Right lung (tissue), 5 donors: ENCODE data around the gene PLD4. TPM values are rescaled to one million over a fixed set of nuclear protein-coding genes. Genes with fewer than 3 reads are reported as not detected.

Experiments used
- DNase-seq, 2 donors: peaks; one replicate each; pipeline ENCODE4 v3.0.0-alpha.2; 2013
- polyA plus RNA-seq, 5 donors: library from polyadenylated mRNA; unstranded; fragments of 120-200 nt; gene quantifications; one replicate each; pipeline versions ENCODE4 v1.2.1 to v1.2.3, GENCODE V29; 2013; ENCODE audit warnings: inconsistent platforms in 1 of 5, low replicate concordance in 1 of 5; ENCODE audit not compliant: insufficient read length in 5 of 5, insufficient read depth in 1 of 5

The PLD4 gene
- polyA plus RNA-seq, 5 donors, result 3.1 to 9.5 (median 4.1) TPM

DNA sequence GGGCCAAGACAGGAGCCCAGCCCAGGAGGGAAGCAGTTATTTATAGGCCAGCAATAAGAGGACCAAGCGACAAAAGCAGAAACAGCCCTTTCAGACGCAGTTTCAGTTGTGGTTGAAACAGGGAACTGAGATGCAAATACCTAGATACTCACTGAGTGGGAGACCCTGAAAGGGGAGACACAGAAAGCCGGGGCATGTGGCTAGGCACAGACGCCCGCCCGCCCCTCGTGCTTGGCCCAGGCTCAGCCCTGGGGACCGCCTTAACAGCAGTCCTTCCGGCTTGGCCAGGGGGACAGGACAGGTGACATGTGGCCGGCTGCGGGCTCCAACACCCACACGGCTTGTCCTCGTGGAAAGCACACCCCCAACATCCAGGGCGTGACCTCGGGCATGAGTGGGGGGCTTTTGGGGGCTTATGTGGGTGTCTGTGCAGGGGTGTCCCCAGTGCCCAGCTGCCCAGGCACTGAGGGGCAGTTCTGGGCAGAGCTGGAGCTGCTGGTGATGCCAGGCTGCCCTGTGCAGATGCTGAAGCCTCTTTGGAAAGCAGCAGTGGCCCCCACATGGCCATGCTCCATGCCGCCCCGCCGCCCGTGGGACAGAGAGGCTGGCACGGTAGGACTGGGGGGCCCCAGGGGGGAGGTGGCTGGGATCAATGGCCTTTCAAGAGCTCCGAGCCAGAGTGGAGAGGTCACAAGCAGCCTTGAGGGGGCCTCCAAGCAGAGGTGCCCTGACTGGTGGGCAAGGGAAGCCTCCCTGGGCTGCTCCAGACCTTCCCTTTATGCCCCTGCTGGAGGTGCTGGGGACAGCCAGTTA, 2.1 kb downstream of the PLD4 start:
- no peak for DNase-seq

GRCh38 chr14:104927432-104927816, 2.7 kb downstream of the PLD4 start:
- no peak for DNase-seq

- no peak for DNase-seq
Measured at GRCh38 chr14:104927901-104928300, 3.2 kb downstream of the PLD4 start.

DNA sequence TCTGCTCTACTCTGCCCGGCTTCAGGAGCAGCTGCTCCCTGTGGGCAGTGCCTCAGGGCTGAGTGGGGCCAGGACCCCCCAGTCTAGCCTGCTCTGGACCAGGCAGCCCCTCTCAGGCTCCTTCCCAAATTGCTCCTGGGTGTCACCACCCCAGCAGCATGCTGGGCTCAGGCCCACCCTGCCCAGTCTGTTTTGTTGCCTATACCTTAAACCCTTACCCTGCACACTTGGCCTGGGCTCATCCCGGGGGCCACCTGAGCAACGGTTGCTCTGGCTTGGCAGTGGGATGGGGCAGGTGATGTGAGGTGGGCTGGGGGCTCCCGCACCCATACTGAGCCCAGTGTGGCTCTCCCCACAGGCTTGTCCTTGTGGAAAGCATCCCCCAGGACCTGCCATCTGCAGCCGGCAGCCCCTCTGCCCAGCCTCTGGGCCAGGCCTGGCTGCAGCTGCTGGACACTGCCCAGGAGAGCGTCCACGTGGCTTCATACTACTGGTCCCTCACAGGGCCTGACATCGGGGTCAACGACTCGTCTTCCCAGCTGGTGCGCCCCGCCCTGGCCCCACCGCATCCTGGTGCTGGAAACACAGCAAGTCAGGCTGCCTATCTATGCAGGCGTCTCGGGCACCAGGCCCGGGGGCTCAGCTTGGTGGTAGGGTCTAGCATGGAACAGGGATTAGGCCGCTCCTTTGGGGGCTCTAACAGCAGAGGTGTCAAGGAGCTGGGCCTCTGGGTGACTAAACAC, 3.9 kb downstream of the PLD4 start:
- no peak for DNase-seq

DNA sequence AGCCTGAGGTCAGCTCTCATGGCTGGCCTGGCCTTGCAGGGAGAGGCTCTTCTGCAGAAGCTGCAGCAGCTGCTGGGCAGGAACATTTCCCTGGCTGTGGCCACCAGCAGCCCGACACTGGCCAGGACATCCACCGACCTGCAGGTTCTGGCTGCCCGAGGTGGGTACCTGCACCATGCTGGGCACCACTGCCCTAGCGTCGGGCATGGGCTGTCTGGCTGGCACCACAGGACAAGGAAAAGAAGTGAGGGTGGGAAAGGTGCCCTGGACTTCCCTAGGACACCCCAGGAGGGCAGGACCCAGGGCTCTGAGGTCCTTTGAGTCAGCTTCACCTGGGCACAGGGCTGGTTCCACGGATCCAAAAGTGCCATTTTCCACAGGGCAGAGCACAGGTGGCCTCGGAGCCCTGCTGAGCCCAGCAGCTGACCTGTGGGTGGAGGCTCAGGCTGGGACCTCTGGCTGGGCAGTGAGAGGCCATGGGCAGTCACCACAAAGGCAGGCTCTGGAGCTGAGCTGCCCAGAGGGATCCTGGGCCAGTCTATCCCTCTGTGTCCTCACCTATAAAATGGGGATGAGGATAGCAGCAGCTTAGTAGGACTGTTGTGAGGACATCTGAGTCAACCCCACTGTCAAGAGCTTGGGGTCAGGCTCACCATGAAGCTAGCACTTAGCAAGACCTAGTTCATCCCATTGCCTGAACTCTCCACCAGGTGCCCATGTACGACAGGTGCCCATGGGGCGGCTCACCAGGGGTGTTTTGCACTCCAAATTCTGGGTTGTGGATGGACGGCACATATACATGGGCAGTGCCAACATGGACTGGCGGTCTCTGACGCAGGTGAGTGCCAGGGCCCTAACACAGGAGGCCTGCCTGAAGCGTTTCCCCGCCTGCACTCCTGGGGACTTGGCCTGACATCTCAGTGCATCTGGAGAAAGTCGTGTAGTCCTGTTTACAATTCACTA, 4.9 kb downstream of the PLD4 start:
- DNase-seq, result no peak

DNA sequence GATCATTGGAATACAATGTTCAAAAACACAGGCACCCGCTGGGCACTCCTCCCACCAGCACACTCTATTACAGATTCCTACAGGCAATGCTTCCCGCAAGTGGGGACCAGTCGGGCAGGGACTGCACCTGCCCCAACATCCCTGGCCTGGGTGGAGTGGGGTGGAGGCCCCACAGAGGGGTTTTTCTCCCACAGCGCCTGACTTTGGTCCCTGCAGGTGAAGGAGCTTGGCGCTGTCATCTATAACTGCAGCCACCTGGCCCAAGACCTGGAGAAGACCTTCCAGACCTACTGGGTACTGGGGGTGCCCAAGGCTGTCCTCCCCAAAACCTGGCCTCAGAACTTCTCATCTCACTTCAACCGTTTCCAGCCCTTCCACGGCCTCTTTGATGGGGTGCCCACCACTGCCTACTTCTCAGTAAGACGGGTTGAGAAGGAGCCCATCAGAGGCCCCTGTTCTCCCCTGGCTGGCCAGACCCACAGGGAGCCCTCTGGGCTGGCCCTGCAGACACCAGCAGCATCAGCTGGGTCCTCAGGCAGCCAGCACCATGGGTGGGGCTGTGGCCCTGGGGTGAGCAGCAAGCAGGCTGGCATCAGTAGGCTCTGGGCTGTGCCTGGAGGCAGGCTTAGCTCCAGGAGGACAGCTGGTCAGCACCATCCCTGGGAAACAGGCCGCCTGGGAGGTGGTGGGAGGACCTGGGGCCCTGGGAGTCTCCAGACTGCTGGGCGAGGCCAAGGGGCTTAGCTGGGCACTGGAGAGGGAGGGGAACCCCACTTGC, 6.0 kb downstream of the PLD4 start:
- DNase-seq, result no peak

GRCh38 chr14:104931304-104931770, 6.7 kb downstream of the PLD4 start:
- no peak for DNase-seq

DNA sequence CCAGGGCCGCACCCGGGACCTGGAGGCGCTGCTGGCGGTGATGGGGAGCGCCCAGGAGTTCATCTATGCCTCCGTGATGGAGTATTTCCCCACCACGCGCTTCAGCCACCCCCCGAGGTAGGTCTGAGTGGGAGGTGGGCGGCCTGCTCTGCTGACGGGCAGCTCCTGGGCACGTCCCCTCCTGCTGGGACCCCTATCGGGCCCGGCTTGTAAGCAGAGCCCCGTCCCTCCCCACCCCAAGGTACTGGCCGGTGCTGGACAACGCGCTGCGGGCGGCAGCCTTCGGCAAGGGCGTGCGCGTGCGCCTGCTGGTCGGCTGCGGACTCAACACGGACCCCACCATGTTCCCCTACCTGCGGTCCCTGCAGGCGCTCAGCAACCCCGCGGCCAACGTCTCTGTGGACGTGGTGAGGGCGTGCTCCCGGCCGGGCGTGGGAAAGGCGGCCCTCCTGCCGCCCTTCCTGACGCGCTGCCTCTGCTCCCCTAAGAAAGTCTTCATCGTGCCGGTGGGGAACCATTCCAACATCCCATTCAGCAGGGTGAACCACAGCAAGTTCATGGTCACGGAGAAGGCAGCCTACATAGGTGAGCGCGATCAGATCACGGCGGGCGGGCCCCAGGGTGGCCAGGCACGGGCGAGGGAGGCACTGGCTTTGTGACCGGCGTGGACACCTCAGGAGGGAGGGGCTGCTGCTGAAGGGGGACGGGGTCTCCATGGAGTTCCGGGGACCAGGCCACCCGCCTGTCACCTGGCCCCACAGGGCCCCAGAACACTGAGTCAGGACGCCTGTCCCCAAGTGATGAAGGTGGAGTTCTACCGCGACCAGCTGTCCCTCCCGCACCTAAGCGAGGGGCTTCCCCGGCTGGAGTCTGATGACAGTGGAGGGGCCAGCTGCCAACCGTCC, 7.3 kb downstream of the PLD4 start:
- no peak for DNase-seq

DNA sequence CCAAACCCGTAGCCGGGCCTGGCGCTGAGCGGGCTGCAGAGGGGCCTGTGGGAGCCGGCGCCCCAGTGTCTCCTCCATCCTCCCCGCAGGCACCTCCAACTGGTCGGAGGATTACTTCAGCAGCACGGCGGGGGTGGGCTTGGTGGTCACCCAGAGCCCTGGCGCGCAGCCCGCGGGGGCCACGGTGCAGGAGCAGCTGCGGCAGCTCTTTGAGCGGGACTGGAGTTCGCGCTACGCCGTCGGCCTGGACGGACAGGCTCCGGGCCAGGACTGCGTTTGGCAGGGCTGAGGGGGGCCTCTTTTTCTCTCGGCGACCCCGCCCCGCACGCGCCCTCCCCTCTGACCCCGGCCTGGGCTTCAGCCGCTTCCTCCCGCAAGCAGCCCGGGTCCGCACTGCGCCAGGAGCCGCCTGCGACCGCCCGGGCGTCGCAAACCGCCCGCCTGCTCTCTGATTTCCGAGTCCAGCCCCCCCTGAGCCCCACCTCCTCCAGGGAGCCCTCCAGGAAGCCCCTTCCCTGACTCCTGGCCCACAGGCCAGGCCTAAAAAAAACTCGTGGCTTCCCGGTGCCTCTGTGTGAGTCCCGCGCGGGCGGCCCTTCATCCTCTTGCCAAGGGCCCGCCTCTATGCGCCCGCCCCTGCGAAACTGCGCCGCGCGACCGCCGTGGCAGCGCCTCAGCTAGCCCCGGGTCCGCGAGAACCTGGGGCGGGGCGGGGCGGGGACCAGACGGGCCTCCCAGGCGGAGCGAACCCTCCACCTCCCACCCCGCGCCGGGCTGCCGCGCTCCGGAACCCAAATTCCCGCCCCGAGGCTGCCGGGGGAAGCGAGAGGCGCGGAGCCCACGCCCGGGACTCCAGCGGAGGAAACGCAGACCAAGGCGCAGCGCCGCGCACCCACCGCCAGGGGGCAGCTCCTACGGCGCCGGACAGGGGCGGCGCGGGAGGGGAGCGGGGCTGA, 8.3 kb downstream of the PLD4 start:
- DNase-seq, result peak; percentile 85 to 89

DNA sequence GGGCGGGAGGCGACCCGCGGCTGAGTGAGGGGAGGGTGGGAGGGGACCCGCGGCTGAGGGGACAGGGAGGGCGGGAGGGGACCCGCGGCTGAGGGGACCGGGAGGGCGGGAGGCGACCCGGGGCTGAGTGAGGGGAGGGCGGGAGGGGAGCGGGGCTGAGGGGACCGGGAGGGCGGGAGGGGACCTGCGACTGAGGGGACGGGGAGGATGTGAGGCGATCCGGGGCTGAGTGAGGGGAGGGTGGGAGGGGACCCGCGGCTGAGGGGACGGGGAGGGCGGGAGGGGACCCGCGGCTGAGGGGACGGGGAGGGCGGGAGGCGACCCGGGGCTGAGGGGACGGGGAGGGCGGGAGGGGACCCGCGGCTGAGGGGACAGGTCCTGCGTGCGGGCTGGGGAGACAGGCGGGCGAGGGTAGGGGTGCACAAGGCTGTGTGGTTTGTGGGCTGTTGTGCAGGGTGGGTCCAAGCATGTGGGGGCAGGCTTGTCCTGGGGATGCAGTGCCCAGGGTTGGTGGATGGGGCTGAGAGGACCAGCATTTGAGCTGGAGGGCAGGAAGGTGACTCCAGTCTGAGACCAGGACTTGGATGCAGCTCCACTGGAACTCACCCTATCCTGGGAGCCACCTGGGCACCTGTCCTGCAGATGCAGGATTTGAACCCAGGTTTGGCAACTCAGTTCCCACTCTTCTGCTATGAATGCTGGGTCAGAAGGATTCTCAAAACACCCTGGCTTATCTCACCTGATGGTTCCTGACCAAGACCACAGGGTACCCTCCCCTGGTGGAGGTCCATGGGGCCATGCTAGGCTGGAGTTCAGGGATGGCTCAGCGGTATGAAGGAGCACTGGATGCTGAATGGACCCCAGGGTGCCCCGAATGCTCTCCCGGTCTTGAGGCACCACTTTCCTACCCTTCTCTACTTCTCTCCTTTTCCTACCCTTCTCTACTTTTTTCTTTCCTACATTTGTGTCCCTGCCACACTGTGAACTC, 9.4 kb downstream of the PLD4 start:
- no peak for DNase-seq

- no peak for DNase-seq
Measured at GRCh38 chr14:104935026-104935650, 10.5 kb downstream of the PLD4 start.

- no peak for DNase-seq
Measured at GRCh38 chr14:104935955-104936354, 11.3 kb downstream of the PLD4 start.

GRCh38 chr14:104936361-104937155, 11.9 kb downstream of the PLD4 start:
- no peak for DNase-seq

DNA sequence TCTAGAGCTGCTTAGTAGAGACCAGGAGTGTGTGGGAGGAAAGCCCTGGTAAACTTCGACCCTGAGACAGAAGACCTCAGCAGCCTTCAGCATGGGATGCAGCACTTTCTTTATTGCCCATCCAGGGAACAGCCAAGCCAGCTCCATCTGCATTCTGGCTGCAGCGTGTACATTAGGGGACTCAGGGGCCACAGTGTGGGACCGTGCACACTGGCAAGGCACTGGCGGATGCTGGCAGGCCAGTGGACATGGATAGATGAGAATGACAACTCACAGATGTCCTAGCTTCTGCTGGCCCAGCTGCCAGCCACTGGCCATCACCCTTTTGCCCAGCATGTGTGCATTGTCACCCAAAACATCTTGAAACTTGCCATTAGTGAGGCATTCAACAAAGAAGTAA, 12.5 kb downstream of the PLD4 start:
- no peak for DNase-seq

- no peak for DNase-seq
Measured at GRCh38 chr14:104937694-104938365, 13.2 kb downstream of the PLD4 start.

DNA sequence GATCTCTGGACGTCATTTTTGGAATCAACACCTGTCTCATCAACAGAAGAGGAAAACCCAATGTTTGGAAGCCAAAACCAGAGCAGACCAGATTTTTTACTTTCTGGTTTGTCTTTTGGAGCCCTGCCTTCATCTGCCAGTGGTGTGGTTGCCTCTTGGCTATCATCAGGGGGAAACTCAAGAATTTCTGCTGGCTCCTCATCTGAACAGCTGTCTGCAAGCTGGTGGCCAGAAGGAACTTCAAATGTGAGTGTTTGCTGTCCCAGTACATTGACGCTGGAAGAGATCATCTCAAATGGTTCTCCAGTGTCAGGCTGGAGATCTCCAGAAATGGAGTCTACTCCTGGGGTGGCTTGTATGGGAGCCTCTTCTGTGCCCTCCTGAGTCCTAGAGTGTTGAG, 13.8 kb downstream of the PLD4 start:
- no peak for DNase-seq
